HepG2 (cell line): ENCODE data around the gene DBNDD2. TPM values are rescaled to one million over a fixed set of nuclear protein-coding genes. Genes with fewer than 3 reads are reported as not detected.
A peak's percentile ranks its signal among the peaks of the same experiment; 100 is the strongest.

Source experiments
- HOXA5 ChIP-seq: sonication (generic); formaldehyde crosslinking; IDR thresholded peaks from 2 replicates; pipeline ENCODE4 v1.4.0; 2020; ENCODE audit warnings: missing genetic modification reagents
- HOXA7 ChIP-seq: sonication (generic); formaldehyde crosslinking; IDR thresholded peaks from 2 replicates; pipeline ENCODE4 v1.8.1; 2022; ENCODE audit warnings: mild to moderate bottlenecking, missing genetic modification reagents, moderate library complexity
- MAZ ChIP-seq, 2 experiments: sonication (generic) in 1 of 2; formaldehyde crosslinking in 1 of 2; IDR thresholded peaks; 2 replicates each; pipeline versions ENCODE4 v1.5.0 to v1.6.1; 2012 to 2020; ENCODE audit warnings: low read depth in 2 of 2, mild to moderate bottlenecking in 2 of 2, borderline replicate concordance in 1 of 2, improper control_type of control experiment in 1 of 2, low read length in 1 of 2, missing genetic modification reagents in 1 of 2, moderate library complexity in 1 of 2
- RELA ChIP-seq: sonication (generic); formaldehyde crosslinking; IDR thresholded peaks from 2 replicates; pipeline ENCODE4 v1.4.0; 2020; ENCODE audit warnings: missing genetic modification reagents
- SOX5 ChIP-seq: IDR thresholded peaks from 2 replicates; pipeline ENCODE4 v1.6.1; 2016; ENCODE audit warnings: borderline replicate concordance
- ZBTB26 ChIP-seq: IDR thresholded peaks from 2 replicates; pipeline ENCODE4 v1.6.1; 2016; ENCODE audit warnings: missing compliant biosample characterization, missing genetic modification reagents, borderline replicate concordance
- ZNF44 ChIP-seq: sonication (generic); formaldehyde crosslinking; IDR thresholded peaks from 2 replicates; pipeline ENCODE4 v1.5.1; 2020; ENCODE audit warnings: mild to moderate bottlenecking, missing genetic modification reagents
- ZNF574 ChIP-seq: sonication (generic); formaldehyde crosslinking; IDR thresholded peaks from 2 replicates; pipeline ENCODE4 v1.4.0; 2020; ENCODE audit warnings: missing genetic modification reagents
- polyA plus RNA-seq, 8 experiments: library from polyadenylated mRNA; depleted of rRNA in 3 of 8; stranded (reverse) in 7 of 8; unstranded in 1 of 8; fragments of >200 nt; fragmentation: Illumina TruSeq in 4 of 8; extraction: Trizol in 4 of 8; gene quantifications; 2 replicates each; pipeline versions ENCODE4 v1.2.1 to v1.2.3, GENCODE V29; 2011 to 2016; ENCODE audit warnings: low read depth in 4 of 8, missing spikeins in 1 of 8, mixed read lengths in 1 of 8; ENCODE audit not compliant: insufficient read depth in 1 of 8
- total RNA-seq, 5 experiments: library from RNA; depleted of rRNA; stranded (reverse); fragments of >200 nt; fragmentation: Illumina TruSeq; extraction: Trizol; gene quantifications; 2 replicates each; pipeline ENCODE4 v1.2.3, GENCODE V29; 2016; ENCODE audit warnings: low read depth in 1 of 5
- TF ChIP-seq, protein P1 (sequence below): IDR thresholded peaks from 2 replicates; pipeline ENCODE4 v1.6.1; 2016; ENCODE audit warnings: low read depth, missing genetic modification reagents, missing compliant biosample characterization
- TF ChIP-seq, protein P2 (sequence below): sonication (generic); formaldehyde crosslinking; IDR thresholded peaks from 2 replicates; pipeline ENCODE4 v1.5.0; 2020; ENCODE audit warnings: mild to moderate bottlenecking, missing genetic modification reagents
- TF ChIP-seq, protein P3 (sequence below): IDR thresholded peaks from 2 replicates; pipeline ENCODE4 v1.6.1; 2016; ENCODE audit warnings: low read depth, control low read depth
- TF ChIP-seq, protein P4 (sequence below): sonication (generic); formaldehyde crosslinking; conservative IDR thresholded peaks from 2 replicates; pipeline ENCODE4 v1.8.0; 2022; ENCODE audit warnings: low read depth, missing genetic modification reagents

DBNDD2 gene
- total and polyA plus RNA-seq, 2 of the 13 experiments (the other 11 are each of a cell fraction or from before 2014, with no cell fraction given) = 16.7 to 47.6 TPM

- TF ChIP-seq, protein P1, sequence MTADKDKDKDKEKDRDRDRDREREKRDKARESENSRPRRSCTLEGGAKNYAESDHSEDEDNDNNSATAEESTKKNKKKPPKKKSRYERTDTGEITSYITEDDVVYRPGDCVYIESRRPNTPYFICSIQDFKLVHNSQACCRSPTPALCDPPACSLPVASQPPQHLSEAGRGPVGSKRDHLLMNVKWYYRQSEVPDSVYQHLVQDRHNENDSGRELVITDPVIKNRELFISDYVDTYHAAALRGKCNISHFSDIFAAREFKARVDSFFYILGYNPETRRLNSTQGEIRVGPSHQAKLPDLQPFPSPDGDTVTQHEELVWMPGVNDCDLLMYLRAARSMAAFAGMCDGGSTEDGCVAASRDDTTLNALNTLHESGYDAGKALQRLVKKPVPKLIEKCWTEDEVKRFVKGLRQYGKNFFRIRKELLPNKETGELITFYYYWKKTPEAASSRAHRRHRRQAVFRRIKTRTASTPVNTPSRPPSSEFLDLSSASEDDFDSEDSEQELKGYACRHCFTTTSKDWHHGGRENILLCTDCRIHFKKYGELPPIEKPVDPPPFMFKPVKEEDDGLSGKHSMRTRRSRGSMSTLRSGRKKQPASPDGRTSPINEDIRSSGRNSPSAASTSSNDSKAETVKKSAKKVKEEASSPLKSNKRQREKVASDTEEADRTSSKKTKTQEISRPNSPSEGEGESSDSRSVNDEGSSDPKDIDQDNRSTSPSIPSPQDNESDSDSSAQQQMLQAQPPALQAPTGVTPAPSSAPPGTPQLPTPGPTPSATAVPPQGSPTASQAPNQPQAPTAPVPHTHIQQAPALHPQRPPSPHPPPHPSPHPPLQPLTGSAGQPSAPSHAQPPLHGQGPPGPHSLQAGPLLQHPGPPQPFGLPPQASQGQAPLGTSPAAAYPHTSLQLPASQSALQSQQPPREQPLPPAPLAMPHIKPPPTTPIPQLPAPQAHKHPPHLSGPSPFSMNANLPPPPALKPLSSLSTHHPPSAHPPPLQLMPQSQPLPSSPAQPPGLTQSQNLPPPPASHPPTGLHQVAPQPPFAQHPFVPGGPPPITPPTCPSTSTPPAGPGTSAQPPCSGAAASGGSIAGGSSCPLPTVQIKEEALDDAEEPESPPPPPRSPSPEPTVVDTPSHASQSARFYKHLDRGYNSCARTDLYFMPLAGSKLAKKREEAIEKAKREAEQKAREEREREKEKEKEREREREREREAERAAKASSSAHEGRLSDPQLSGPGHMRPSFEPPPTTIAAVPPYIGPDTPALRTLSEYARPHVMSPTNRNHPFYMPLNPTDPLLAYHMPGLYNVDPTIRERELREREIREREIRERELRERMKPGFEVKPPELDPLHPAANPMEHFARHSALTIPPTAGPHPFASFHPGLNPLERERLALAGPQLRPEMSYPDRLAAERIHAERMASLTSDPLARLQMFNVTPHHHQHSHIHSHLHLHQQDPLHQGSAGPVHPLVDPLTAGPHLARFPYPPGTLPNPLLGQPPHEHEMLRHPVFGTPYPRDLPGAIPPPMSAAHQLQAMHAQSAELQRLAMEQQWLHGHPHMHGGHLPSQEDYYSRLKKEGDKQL (CRISPR knock-in tag) = no peak
- TF ChIP-seq RELA (peak; percentile 100), HOXA7 (no peak), ZNF44 (no peak), SOX5 (CRISPR knock-in tag) (0 out of 2 replicates have a peak, but pooled peaks have one; percentile 20), ZNF574 (CRISPR knock-in tag) (peak; percentile 47; the same call in 1 of the 2 replicates), ZBTB26 (no peak), HOXA5 (CRISPR knock-in tag) (peak; percentile 55), MAZ (IDR thresholded peaks at IDR 0.05; ENCODE audit: borderline replicate concordance, low read depth, low read length) (no peak; the same call in 1 of the 2 replicates), MAZ (CRISPR knock-in tag; IDR thresholded peaks at IDR 0.05; ENCODE audit: low read depth) (no peak)
- TF ChIP-seq, protein P2, sequence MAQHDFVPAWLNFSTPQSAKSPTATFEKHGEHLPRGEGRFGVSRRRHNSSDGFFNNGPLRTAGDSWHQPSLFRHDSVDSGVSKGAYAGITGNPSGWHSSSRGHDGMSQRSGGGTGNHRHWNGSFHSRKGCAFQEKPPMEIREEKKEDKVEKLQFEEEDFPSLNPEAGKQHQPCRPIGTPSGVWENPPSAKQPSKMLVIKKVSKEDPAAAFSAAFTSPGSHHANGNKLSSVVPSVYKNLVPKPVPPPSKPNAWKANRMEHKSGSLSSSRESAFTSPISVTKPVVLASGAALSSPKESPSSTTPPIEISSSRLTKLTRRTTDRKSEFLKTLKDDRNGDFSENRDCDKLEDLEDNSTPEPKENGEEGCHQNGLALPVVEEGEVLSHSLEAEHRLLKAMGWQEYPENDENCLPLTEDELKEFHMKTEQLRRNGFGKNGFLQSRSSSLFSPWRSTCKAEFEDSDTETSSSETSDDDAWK (CRISPR knock-in tag) = no peak
- TF ChIP-seq, protein P3, sequence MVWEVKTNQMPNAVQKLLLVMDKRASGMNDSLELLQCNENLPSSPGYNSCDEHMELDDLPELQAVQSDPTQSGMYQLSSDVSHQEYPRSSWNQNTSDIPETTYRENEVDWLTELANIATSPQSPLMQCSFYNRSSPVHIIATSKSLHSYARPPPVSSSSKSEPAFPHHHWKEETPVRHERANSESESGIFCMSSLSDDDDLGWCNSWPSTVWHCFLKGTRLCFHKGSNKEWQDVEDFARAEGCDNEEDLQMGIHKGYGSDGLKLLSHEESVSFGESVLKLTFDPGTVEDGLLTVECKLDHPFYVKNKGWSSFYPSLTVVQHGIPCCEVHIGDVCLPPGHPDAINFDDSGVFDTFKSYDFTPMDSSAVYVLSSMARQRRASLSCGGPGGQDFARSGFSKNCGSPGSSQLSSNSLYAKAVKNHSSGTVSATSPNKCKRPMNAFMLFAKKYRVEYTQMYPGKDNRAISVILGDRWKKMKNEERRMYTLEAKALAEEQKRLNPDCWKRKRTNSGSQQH (CRISPR knock-in tag) = no peak
- TF ChIP-seq, protein P4, sequence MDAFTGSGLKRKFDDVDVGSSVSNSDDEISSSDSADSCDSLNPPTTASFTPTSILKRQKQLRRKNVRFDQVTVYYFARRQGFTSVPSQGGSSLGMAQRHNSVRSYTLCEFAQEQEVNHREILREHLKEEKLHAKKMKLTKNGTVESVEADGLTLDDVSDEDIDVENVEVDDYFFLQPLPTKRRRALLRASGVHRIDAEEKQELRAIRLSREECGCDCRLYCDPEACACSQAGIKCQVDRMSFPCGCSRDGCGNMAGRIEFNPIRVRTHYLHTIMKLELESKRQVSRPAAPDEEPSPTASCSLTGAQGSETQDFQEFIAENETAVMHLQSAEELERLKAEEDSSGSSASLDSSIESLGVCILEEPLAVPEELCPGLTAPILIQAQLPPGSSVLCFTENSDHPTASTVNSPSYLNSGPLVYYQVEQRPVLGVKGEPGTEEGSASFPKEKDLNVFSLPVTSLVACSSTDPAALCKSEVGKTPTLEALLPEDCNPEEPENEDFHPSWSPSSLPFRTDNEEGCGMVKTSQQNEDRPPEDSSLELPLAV (CRISPR knock-in tag) = no peak
Observed at GRCh38 chr20:45359406-45360148, 48.5 kb upstream of the DBNDD2 start (continued).
